Neural progenitor cell (in vitro differentiated cells): ENCODE data around the gene MTCL1. TPM values are rescaled to one million over a fixed set of nuclear protein-coding genes. Genes with fewer than 3 reads are reported as not detected.
"Not testable (repeated sequence)": the region's sequence is repeated elsewhere in the genome, so short reads cannot be mapped to it uniquely, and the experiment has no call there.

ENCODE experiments used
- DNase-seq: peaks from one replicate; pipeline ENCODE4 v3.0.0-alpha.2; 2016; ENCODE audit warnings: low spot score
- H2AFZ ChIP-seq: fragments of 200-600 bp; sonication (generic); replicated peaks from 2 replicates; pipeline ENCODE4 v1.6.1; 2016; ENCODE audit warnings: antibody characterized with exemption
- H3F3A ChIP-seq: fragments of 200-600 bp; sonication (generic); 2 replicates; pipeline ENCODE4 v1.6.1; 2016; ENCODE audit warnings: antibody characterized with exemption, low read depth
- H3K27ac ChIP-seq: fragments of 200-600 bp; sonication (generic); 2 replicates; pipeline ENCODE4 v1.5.1; 2016; ENCODE audit warnings: mild to moderate bottlenecking
- H3K27me3 ChIP-seq: fragments of 200-600 bp; sonication (generic); 2 replicates; pipeline ENCODE4 v1.6.1; 2016; ENCODE audit warnings: mild to moderate bottlenecking, moderate library complexity
- H3K36me3 ChIP-seq: fragments of 200-600 bp; sonication (generic); 2 replicates; pipeline ENCODE4 v1.5.1; 2016
- H3K4me1 ChIP-seq: fragments of 200-600 bp; sonication (generic); 2 replicates; pipeline ENCODE4 v1.6.1; 2016; ENCODE audit warnings: mixed run types
- H3K4me2 ChIP-seq: fragments of 200-600 bp; sonication (generic); 2 replicates; pipeline ENCODE4 v1.6.1; 2016
- H3K4me3 ChIP-seq: fragments of 200-600 bp; sonication (generic); 2 replicates; pipeline ENCODE4 v1.5.1; 2016
- H3K79me2 ChIP-seq: fragments of 200-600 bp; sonication (generic); 2 replicates; pipeline ENCODE4 v1.6.1; 2016; ENCODE audit warnings: low read depth
- H3K9ac ChIP-seq: fragments of 200-600 bp; sonication (generic); 2 replicates; pipeline ENCODE4 v1.6.1; 2016
- H3K9me3 ChIP-seq: fragments of 200-600 bp; sonication (generic); 2 replicates; pipeline ENCODE4 v1.5.1; 2016; ENCODE audit warnings: low read depth
- H4K20me1 ChIP-seq: fragments of 200-600 bp; sonication (generic); 2 replicates; pipeline ENCODE4 v1.6.1; 2016; ENCODE audit warnings: low read depth
- H3K27ac Mint-ChIP-seq: 3 replicates; pipeline ENCODE4 v1.8.0; 2021; ENCODE audit warnings: mixed read lengths
- H3K27me3 Mint-ChIP-seq: 2 replicates; pipeline ENCODE4 v1.8.0; 2022; ENCODE audit warnings: low read depth, mild to moderate bottlenecking, inconsistent platforms, moderate library complexity, mixed read lengths; ENCODE audit not compliant: insufficient read depth
- H3K36me3 Mint-ChIP-seq: 3 replicates; pipeline ENCODE4 v1.8.0; 2021; ENCODE audit warnings: mixed read lengths
- H3K4me1 Mint-ChIP-seq: 3 replicates; pipeline ENCODE4 v1.8.0; 2021; ENCODE audit warnings: mixed read lengths
- H3K4me3 Mint-ChIP-seq: 3 replicates; pipeline ENCODE4 v1.8.0; 2021; ENCODE audit warnings: mild to moderate bottlenecking, moderate library complexity, mixed read lengths
- H3K9me3 Mint-ChIP-seq: 3 replicates; pipeline ENCODE4 v1.8.0; 2020; ENCODE audit warnings: mixed read lengths
- EZH2 ChIP-seq: fragments of 200-600 bp; sonication (generic); IDR thresholded peaks from 2 replicates; pipeline ENCODE4 v1.6.1; 2017; ENCODE audit warnings: antibody characterized with exemption, mild to moderate bottlenecking, moderate library complexity
- EZH2phosphoT487 ChIP-seq: fragments of 200-600 bp; sonication (generic); IDR thresholded peaks from 2 replicates; pipeline ENCODE4 v1.6.1; 2017; ENCODE audit warnings: antibody characterized with exemption
- total RNA-seq: library from RNA; depleted of rRNA; stranded (reverse); fragments of >200 nt; gene quantifications from 2 replicates; pipeline ENCODE4 v1.2.3, GENCODE V29; 2015; ENCODE audit warnings: low replicate concordance
- TF ChIP-seq, protein P1 (sequence below): fragments of 200-600 bp; sonication (generic); IDR thresholded peaks from 2 replicates; pipeline ENCODE4 v1.5.1; 2017; ENCODE audit warnings: antibody characterized with exemption, mild to moderate bottlenecking

The MTCL1 gene
- total RNA-seq, 1 donor from 2014 or later = 36.9 TPM

DNA sequence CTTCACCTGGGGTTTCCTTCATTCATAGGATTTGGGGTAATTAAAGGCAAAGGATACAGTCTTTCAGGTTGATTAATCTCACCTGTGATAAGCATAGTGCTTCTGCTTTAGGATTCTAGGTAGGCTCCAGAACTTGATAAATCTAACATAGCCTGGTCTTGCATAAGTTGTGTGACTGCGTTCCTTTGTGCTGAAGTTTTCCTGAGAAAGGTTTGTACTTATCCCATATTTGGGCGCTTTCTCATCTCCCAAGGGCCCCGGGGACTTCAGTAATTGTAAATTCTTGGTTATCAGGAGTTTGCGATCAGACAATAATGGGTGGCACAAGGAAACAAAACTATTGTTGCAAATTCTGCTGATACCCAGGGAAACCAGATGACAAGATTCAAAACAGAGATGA lies 53.1 kb downstream of the MTCL1 start:
- peaks cover 38% of the 10 kb centered on the region for H3K36me3 Mint-ChIP-seq
- TF ChIP-seq, protein P1, sequence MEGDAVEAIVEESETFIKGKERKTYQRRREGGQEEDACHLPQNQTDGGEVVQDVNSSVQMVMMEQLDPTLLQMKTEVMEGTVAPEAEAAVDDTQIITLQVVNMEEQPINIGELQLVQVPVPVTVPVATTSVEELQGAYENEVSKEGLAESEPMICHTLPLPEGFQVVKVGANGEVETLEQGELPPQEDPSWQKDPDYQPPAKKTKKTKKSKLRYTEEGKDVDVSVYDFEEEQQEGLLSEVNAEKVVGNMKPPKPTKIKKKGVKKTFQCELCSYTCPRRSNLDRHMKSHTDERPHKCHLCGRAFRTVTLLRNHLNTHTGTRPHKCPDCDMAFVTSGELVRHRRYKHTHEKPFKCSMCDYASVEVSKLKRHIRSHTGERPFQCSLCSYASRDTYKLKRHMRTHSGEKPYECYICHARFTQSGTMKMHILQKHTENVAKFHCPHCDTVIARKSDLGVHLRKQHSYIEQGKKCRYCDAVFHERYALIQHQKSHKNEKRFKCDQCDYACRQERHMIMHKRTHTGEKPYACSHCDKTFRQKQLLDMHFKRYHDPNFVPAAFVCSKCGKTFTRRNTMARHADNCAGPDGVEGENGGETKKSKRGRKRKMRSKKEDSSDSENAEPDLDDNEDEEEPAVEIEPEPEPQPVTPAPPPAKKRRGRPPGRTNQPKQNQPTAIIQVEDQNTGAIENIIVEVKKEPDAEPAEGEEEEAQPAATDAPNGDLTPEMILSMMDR = no peak
- TF ChIP-seq EZH2 (no peak), EZH2phosphoT487 (no peak)
- H3K27ac ChIP-seq = no peak overlapping the region
- no peak overlapping the region for H3K9ac ChIP-seq
- no peak for DNase-seq
- H3F3A ChIP-seq = no peaks in the 10 kb centered on the region
- no peak overlapping the region for H3K4me2 ChIP-seq
- H3K79me2 ChIP-seq = peaks cover 37% of the 10 kb centered on the region
- H3K4me3 Mint-ChIP-seq = no peak overlapping the region
- H3K4me1 ChIP-seq = peaks cover 6% of the 10 kb centered on the region
- H3K27me3 Mint-ChIP-seq = no peaks in the 10 kb centered on the region
- no peak overlapping the region for H3K27ac Mint-ChIP-seq
- no peaks in the 10 kb centered on the region for H3K27me3 ChIP-seq
- H3K4me3 ChIP-seq = no peak overlapping the region
- no peaks in the 10 kb centered on the region for H4K20me1 ChIP-seq
- H3K9me3 ChIP-seq = no peaks in the 10 kb centered on the region
- H3K4me1 Mint-ChIP-seq = peaks cover 2% of the 10 kb centered on the region
- H2AFZ ChIP-seq = no peak overlapping the region
- peaks cover 19% of the 10 kb centered on the region for H3K9me3 Mint-ChIP-seq
- peaks cover 8% of the 10 kb centered on the region for H3K36me3 ChIP-seq

DNA sequence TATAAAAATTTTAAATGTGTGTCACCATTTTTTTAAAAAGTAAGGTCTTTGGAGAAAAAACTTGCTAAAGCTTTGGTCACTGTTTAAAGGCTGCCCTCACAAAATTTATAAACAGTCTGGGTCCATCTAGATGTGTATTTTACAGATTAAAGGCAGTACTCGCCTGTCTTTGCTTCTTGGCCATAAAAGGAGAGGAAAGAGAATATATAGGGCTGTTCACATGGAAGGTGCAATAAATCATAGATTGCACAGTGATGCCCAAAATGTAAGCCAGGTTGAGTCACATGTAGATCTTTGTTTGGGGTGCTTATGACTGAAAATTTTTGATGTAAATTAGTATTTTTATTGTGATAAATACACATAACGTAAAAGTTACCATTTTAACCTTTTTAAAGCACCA lies 55.6 kb downstream of the MTCL1 start:
- Histone ChIP-seq H3K4me3 (no peak overlapping the region), H4K20me1 (peaks cover 9% of the 10 kb centered on the region), H3K27ac (no peak overlapping the region), H3F3A (peaks cover 10% of the 10 kb centered on the region), H3K4me2 (no peak overlapping the region), H3K4me1 (peaks cover 16% of the 10 kb centered on the region), H3K36me3 (peaks cover 8% of the 10 kb centered on the region), H3K27me3 (no peaks in the 10 kb centered on the region), H3K9ac (no peak overlapping the region), H3K79me2 (peaks cover 35% of the 10 kb centered on the region), H3K9me3 (no peaks in the 10 kb centered on the region), H2AFZ (no peak overlapping the region)
- Mint-ChIP-seq H3K4me3 (no peak overlapping the region), H3K36me3 (peaks cover 48% of the 10 kb centered on the region), H3K27ac (no peak overlapping the region), H3K27me3 (peaks cover 7% of the 10 kb centered on the region), H3K4me1 (peaks cover 16% of the 10 kb centered on the region), H3K9me3 (peaks cover 19% of the 10 kb centered on the region)
- no peak for DNase-seq
- TF ChIP-seq EZH2 (no peak), EZH2phosphoT487 (no peak)
- TF ChIP-seq, protein P1 = no peak

DNA sequence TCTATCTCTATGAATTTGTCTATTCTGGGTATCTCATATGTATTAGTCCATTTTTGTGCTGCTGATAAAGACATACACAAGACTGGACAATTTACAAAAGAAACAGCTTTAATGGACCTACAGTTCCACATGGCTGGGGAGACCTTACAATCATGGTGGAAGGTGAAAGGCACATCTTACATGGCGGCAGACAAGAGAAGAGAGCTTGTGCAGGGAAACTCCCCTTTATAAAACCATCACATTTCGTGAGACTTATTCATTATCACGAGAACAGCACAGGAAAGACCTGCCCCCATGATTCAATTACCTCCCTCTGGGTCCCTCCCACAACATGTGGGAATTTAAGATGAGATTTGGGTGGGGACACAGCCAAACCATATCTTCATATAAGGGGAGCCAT lies 56.2 kb downstream of the MTCL1 start:
- peaks cover 18% of the 10 kb centered on the region for H3K4me1 Mint-ChIP-seq
- not testable (repeated sequence) for H3K4me3 ChIP-seq, H3K27ac Mint-ChIP-seq, H3K4me2 ChIP-seq, H3K9ac ChIP-seq, H3K9me3 ChIP-seq, H3K36me3 ChIP-seq, DNase-seq, H3K27me3 Mint-ChIP-seq, H3K4me3 Mint-ChIP-seq, H3K27me3 ChIP-seq, H3K27ac ChIP-seq, H2AFZ ChIP-seq
- H3K4me1 ChIP-seq = peaks cover 20% of the 10 kb centered on the region
- H3K9me3 Mint-ChIP-seq = peaks cover 19% of the 10 kb centered on the region
- H3K79me2 ChIP-seq = peaks cover 35% of the 10 kb centered on the region
- H4K20me1 ChIP-seq = peaks cover 14% of the 10 kb centered on the region
- peaks cover 15% of the 10 kb centered on the region for H3F3A ChIP-seq
- peaks cover 48% of the 10 kb centered on the region for H3K36me3 Mint-ChIP-seq

DNA sequence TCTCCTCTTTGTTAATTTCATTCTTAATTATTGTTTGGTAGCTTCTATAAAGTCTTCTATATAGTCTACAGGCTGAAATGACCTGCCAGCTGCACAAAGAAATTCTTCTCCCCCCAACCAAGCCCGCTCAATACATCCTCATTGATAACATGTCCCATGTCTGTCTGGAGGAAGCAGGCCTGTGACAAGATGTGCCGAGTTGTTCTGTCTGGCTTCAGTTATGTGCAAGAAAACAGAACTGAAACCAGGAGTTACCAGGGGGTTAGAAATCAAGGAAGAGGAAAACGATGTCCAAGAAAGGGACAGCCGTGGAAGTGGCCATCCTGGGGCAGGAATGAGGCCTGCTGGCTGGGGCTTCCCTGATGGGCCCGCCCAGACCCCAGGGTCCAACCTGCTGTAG lies 57.6 kb downstream of the MTCL1 start:
- Histone ChIP-seq H3F3A (peaks cover 26% of the 10 kb centered on the region), H3K36me3 (peaks cover 8% of the 10 kb centered on the region), H3K4me3 (no peak overlapping the region), H3K9ac (no peak overlapping the region), H3K79me2 (peaks cover 38% of the 10 kb centered on the region), H3K27ac (no peak overlapping the region), H3K9me3 (no peaks in the 10 kb centered on the region), H4K20me1 (peaks cover 24% of the 10 kb centered on the region), H2AFZ (no peak overlapping the region), H3K4me1 (peaks cover 30% of the 10 kb centered on the region), H3K4me2 (no peak overlapping the region), H3K27me3 (no peaks in the 10 kb centered on the region)
- Mint-ChIP-seq H3K4me3 (no peak overlapping the region), H3K9me3 (peaks cover 19% of the 10 kb centered on the region), H3K4me1 (peaks cover 28% of the 10 kb centered on the region), H3K27me3 (peaks cover 7% of the 10 kb centered on the region), H3K36me3 (peaks cover 48% of the 10 kb centered on the region), H3K27ac (no peak overlapping the region)
- DNase-seq = no peak
- TF ChIP-seq EZH2phosphoT487 = no peak
- TF ChIP-seq EZH2 = no peak
- TF ChIP-seq, protein P1 = no peak
